ENCODE results near the gene GRB10.

GRB10 gene

DNA sequence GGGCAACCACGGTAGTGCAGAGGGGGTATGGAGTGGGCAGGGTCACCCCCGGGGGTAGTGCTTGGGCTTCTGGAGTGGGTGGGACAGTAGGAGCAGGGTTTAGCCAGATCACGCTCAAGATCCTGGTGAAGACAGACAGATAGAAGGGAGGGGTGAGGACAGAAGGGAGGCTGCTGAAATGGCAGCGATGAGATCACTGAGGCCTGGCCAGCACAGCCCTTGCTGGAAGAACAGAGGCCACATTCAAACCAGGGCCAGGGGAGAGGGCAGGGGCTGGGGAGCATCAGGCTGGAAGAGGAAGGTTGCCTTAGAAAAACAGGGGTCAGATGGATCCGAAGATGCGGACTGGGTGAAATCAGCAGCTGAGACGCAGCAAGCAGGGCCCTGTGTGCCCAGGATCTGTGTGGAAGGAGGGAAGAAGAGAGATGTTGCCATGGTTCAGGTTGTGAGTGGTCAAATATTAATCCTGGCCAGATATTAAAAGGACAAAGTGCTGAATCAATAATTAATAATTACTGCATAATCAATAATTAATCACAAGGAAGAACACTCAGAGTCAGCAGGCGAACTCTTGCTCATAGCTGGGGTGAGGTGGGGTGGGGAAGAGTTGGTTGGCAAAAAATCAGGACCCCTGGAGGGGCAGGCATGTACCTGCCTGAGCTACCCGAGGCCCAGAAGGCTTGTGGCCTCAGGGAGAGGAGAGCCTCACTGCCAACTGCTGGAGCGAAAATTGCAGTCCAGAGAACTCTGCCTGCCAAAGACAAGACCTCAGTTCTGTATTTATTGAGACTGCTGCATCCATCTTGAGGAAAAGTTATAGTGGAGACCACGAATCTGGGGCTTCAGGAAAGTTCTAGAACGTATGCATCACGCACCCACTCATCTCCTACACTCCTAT is 105.7 kb downstream of the GRB10 start:
- in situ Hi-C loops (cut with HindIII; ENCODE audit: low sequenced_read_pairs) = no loop called here

DNA sequence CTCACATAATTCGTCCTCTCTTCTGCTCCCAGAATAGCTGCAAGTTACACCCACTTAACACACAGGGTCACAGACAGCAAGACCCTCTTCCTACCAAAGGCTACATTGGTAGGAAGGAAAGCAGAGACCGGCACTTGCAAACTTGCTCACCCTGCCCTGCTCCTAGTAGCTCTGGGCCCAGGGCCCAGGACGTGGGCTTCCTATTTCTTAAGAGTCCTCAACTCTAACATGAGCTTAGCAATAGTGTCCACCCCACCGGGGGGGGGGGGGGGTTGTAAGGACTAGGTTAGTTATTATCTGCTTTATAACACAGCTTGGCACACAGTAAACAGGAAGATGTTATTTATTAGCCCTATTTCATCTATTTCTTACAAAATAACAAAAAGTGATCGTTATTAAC is 106.6 kb downstream of the GRB10 start:
- in situ Hi-C loops (cut with HindIII; ENCODE audit: low sequenced_read_pairs) = no loop called here

DNA sequence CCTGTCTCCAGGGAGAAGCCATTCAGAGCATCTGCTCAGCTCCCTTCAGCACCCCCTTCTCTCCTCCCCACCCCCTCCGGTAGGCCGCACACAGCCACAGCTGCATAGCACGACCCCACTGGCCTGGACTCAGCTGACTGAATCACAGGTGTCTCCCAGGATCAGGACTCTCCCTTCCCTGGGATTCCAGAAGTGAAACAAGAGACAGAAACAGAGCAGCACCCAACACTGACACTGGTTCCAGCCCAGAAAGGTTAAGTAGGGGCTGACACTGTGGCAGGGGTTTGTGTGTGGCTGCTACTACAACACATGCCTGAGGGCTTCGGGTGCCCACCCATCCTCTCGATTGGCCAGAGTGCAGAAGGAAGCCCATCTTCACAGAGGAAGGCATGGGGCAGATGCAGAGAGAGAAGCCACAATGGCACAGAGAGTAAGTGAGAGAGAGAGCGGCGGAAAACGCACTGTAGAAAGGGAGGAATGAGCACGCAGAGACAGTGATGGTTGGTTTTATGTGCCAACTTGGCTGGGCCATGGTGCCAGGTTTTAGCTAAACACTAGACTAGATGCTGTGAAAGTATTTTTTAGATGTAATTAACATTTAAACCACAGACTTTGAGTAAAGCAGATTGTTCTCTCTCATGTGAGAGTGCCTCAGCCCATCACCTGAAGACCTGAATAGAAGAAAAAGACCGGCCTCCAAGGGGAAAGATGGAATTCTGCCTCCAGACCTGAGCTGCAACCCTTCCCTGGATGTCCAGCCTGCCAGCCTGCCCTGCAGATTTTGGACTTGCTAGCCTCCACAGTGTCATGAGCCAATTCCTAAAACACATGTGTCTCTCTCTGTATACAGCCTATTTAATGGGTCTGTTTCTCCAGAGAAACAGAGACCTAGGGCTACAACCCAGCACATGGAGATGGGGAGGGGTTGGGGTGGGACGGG is 107.5 kb downstream of the GRB10 start:
- in situ Hi-C loops (cut with HindIII; ENCODE audit: low sequenced_read_pairs) = no loop called here

DNA sequence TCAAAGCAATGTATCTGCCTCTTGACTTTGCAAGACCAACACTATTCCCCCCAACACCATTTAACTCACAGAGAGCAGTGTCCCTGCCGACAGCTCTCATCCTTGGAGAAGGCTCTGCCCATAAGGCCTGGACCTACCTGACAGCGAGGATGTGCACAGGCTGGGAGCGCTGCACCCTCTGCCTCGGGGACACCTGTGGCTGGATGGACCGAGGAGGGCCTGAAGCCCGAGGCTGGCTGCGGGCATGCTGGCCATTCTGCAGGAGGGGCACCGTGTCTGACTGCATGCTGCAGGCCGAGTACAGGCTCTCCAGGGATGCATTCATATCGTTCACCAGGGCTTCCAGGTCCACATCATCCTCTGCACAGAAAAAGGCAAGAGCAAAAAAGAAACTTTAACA is 108.4 kb downstream of the GRB10 start:
- in situ Hi-C loops (cut with HindIII; ENCODE audit: low sequenced_read_pairs) = no loop called here

DNA sequence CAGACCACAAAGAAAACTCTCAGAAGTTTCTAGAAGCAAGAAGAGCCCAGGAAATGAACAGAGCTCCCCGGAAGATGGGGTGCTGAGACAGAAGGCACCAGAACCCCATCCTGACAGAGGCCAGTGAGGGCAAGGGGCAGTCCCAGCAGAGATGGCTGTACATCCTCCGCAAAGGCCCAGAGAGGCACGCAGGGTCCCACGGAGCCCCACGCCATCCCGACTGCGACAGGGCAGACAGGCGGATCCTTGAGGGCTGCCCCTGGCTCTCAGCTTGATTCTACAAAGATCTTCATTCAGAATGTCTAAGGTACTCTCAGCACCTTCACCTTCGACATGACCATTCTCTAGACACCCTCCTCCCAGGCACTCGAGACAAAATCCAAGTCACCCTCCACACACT is 109.6 kb downstream of the GRB10 start:
- in situ Hi-C loops (cut with HindIII; ENCODE audit: low sequenced_read_pairs) = no loop called here

DNA sequence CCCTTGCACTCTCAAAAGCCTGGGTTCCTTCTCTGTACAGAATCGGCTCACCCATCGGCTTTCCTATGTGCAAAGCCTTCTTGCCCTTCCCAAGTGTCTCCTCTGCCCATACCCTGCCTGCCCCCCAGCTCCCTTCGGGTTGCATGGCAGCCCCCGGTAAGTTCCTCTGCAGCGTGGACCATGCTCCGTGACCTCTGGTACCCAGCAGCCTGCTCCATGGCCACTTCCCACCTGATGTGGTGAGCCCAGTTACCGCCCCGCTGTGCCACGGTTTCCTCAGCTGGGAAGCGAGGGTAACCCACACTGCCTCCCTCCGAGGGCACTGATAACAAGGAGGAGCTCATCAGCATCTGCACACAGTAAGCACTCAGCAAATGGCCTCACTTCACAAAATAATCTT is 110.7 kb downstream of the GRB10 start:
- in situ Hi-C loops (cut with HindIII; ENCODE audit: low sequenced_read_pairs) = no loop called here

DNA sequence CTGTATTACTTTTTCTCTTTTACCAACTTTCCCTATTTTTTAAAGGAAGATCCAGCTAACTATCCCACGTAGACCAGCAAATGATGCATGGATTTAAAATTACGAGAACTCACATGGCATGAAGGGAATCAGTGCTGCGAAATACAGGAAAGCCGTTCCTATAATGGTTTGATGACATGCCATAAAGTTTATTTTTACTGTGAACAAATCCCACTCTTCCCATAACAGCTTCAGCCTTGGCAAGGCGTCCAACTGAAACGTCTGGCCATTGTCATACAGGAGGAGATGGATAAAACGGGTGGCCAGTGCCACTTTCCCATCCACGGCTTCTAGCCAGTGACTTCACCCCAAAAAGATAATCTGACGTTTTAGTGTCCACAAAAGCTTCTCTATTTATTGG is 111.3 kb downstream of the GRB10 start:
- in situ Hi-C loops (cut with HindIII; ENCODE audit: low sequenced_read_pairs) = no loop called here

DNA sequence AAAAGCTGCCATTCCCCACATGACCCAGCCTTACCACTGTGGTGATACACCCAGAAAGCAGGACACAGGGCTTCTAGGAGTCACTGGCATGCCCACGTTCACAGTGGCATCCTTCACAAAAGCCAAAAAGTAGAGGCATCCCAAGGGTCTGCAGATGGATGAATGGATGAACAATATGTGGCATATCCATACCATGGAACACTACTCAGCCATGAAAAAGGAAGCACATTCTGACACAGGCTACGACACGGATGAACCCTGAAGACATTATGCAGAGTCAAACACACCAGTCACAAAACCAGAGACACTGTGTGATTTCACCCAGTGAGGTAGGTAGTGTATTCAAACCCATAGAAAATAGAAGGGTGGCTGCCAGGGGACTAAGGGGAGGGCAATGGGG is 112.8 kb downstream of the GRB10 start:
- in situ Hi-C loops (cut with HindIII; ENCODE audit: low sequenced_read_pairs) = no loop called here

DNA sequence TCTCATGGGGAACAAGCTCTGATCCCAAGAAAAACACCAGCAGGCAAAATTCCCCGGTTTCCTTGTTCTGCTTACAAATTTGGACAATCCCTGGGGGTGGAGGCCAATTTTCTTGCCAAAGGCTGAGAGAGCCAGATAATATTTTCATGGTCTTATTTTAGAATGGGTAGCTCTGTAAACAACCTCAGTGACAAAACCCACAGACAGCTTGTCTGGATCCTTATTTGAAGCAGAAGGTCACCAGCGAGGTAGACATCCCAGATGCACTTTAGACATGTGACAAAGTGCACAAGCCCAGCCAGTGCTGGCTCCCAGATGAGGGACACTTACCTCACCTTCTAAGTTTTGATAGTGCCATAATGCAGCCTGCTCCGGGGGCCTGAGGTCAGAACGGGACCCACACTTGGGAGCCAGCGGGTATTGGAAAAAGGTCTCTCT is 114.9 kb downstream of the GRB10 start:
- in situ Hi-C loops (cut with HindIII; ENCODE audit: low sequenced_read_pairs) = no loop called here

DNA sequence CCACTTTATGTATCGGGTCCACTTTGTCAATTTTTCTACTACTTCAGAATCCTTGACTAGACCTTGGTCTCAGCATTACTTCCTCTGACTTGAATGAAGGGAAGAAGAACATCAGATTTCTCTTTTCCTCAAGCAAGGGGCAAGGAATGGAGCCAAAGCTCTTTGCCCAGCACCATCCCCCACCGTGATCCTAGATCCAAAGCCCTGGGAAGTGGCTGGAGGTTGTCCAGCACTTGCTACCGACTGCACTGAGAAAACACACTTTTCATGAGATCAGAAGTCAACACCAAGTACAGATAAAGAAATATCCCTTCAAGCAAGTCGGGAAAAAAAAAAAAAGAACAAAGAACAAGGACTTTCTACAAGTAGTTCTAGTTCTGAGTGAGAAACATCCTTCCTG is 115.4 kb downstream of the GRB10 start:
- in situ Hi-C loops (cut with HindIII; ENCODE audit: low sequenced_read_pairs) = no loop called here

DNA sequence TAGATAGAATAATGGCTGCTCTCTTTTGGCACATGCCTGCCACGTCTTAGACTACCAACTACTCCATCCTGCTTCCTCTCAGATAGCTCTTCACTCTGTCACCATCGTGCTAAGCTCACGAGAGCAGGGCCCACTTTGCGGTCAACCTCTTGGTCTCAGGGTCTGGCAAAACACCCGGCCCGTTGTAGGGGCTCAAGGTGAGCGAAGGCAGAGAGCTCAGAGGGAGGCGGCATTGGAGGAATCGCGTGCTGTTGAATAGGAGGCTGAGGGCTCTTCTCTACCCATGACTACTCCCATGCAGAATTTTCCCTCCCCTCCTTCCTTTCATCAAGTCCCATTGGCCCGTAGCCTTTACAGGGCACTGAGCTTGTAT is 116.6 kb downstream of the GRB10 start:
- in situ Hi-C loops (cut with HindIII; ENCODE audit: low sequenced_read_pairs) = no loop called here

DNA sequence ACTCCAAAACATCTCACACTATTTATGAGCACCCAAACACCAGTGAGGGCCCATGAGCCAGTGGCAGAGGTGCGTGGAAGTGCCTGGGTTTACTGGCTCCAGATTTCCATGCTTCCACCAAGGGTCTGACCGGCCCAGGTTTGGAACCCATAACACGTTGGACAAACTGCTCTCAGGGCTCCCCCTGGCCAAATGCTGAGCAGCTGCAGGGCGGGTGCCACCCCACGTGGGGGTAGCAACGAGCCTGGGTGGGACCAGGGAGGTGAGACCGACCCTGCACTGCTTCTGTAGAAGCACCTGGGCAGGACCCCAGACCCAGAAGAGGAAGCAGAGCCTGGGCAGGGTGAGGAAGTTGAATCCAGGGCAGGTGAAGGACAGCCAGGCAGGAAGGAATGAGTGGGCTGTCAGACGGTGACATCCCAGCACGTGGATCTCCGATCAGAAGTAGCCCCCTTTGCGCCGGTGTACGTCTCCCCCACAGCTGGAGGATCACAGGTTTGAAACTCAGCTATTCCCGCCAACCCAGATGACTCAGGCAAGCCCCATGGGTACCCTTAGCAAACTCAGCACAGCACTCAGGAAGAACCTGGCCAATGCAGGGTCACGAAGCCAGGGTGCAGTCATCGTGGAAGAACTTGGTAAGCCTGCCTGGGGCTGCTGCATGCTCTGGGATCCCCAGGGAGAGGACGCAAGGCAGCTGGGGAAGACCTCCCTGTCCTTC is 117.1 kb downstream of the GRB10 start:
- in situ Hi-C loops (cut with HindIII; ENCODE audit: low sequenced_read_pairs) = no loop called here

DNA sequence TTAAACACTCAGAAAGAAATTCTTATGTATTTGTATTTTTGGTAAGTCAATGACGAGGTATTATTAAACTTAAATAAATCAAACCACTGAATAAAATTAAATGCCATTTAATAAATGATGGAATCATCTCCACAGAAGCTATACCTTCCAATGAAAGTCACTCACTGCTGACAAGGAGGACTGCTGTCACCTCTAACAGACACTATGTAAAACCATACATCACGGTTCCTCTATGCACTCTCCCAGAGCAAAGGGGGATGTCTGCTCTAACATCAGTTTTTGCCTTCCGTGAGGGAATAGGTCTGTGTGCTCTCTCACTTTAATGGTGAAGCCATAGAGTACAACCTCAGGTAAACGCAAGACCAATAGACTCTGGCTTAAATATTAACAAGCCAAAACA is 117.8 kb downstream of the GRB10 start:
- in situ Hi-C loops (cut with HindIII; ENCODE audit: low sequenced_read_pairs) = no loop called here

DNA sequence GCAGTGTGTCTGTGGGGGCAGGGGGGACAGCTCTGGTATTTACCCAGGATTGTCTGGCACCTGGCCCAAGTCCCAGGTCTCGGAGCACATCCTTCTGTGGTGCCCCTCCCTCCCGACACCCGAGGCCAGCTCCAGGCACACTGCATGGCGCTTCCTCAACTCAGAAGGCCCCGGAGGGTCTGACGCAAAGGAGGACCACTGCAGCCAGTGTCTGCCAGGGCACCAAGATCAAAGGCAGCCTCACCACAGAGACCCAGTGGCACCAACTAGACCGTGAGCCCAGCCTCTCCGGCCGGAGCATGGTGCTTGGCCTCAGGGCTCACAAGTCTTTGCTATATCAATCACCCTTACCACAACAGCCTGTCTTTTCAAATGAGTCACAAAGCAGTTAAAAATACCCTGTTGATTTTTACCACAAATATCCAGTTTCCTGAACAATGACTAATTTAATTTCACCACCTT is 118.2 kb downstream of the GRB10 start:
- in situ Hi-C loops (cut with HindIII; ENCODE audit: low sequenced_read_pairs) = no loop called here

DNA sequence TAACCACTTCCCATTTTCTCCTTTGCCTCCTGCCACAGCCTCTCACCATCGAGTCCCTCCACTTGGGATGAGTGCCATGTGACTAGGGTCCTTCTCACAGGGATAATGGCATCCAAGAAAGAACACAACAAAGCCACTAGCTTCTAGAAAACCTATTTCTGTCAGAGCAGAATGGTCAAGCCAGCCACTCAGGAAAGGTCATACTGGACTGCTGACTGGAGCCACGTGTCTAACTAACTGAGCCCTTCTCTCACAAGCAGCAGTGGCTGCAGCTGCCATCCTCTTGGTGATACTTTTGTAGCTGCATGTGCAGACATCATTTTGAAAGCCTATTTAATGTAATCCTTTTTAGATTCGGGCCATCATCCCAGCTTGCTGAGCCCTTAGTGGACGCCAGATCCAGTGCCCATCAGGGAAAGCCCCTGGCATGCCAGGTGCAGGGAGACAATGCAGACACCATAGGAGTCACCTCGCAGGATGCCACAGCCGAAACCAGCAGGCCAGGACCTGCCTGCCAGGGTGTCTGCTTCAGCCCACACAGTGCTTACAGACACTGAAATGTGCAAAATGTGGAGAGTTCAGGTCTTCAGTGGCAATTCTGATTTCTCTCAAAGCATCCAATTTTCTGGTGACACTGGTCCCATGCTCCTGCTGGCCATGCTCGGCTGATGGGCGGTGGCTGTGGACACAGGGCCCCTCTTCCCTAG is 119.1 kb downstream of the GRB10 start:
- in situ Hi-C loops (cut with HindIII; ENCODE audit: low sequenced_read_pairs) = no loop called here

DNA sequence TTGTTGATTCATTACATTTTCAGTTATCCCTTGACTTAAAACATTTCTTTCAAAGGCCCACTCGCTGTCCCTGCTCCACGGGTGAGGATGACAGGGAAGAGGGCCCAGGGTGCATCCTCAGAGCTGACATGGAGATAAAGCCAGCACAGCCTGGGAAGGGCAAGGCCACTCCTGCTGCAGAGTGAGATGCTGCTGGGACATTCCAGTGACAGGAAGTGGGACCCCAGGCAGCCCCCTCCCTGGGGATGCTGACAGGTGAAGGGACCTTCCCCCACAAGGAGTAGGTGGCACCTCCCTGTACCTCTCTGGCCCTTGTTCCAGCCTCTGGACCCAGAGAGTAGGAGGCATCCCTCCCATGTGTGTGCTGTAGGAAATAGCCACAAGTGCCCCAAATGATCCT is 119.7 kb downstream of the GRB10 start:
- in situ Hi-C loops (cut with HindIII; ENCODE audit: low sequenced_read_pairs) = no loop called here

DNA sequence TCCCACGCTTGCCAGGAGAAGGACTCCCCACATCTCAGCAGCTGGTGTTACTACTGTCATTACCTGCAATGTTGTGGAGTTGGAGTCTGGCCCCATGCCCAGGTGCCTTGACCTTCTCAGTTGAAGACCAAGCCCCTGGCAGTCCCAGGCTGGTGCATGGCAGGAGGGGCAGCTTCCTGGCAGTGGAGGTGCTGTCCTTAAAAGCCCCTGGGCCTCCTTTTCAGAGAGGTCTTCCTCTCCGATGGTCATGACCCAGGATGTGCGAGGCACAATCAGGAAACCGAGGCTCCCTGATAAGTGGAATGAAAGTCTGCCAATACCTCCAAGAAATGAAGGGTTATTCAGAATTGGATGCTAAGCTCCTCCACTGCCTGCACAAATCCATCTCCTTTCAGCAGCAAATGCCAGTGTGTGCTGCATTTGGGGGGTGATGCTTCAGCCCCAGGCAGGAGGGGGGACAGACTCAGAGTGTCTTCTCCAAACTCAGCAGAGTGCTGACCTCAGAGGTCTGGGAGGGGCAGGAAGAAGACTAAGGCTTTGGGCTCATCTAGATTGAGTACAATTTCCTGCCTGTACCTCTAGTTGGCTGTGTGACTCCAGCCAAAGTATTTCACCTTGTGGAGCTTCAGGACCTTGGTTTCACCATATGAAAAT is 120.5 kb downstream of the GRB10 start:
- in situ Hi-C loops (cut with HindIII; ENCODE audit: low sequenced_read_pairs) = no loop called here

DNA sequence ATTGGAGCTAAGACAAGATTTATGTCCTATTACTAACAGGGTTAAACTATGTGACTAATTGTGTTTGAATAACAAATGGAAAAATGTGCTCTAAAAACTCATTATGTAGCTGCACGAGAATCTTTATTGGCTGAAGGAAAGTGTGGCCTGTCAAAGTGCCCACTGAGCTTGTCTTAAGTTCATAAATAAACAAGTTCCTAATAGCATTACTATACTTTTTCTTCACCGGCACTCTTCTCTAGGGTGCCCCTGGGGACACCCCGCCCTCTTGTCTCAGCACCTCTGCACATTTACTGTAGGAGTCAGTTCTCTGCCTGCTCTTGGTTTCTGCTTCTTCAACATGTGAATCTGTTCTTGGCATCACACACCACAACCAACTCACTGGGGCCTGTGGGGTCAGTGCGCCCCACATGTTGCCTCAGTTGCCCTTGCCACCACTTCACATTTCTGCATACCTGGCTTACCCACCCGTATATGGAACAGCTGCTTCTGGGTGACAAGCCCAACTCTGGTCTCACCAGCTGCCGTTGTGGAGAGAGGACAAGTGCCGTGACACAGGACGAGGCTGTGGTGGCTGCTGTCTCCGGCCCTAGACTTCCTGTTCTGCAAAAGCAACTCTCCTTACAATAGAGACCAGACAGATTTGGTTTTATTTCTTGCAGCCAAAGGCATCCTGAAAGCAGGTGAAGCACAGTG is 121.2 kb downstream of the GRB10 start:
- in situ Hi-C loops (cut with HindIII; ENCODE audit: low sequenced_read_pairs) = no loop called here

DNA sequence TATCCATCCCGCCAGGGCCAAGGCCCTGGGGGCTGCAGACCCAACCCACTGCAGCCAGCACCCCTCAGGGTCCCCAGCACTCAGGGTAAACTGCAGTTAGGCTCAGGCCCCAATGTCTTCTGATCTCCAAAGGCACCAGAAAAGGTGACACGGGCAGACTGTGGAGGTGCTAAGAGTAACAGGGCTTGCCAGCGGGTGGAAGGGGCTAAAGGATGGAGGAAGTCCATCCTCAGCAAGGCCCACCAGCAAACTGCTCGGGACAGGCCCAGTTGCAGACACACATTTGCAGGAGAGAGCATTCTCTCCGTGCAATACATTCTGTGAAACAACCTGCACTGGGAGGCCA is 121.9 kb downstream of the GRB10 start:
- in situ Hi-C loops (cut with HindIII; ENCODE audit: low sequenced_read_pairs) = no loop called here
